ENCODE results near the gene WIPF1.
A peak's percentile ranks its signal among the peaks of the same experiment; 100 is the strongest.

WIPF1 gene

DNA sequence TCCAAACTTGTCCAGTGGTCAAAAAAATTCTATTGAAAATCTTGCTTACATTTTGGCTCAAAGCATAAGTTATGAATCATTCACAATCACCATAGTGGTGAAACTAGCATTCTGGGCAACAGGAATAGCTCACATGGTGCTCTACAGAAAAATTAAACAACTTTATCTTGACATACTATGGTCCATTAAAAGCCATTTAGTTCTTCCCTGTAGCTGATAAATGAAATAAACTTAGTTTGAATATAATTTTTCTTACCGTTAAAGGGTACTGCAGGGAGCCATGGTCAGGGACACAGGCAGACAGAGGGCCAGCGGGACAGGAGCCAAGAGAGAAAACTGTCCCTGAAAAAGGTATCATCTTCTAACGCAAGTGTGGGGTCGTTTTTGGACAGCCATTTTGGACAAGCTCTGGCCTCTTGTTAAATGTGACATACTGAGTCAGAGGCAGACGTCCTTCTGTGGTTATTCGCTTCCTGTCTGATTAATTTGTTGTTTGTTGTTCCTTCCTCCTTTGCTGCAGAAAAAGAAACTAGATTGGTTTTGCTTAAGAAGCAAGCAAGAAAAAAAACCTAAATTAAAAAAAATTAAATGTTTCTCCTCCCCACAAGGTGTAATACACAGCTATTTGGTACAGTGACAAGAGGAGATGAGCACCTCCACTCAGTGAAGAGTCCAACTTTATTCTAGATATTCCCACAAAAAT, at the start of gene WIPF1:
TSS of gene WIPF1 (minus strand) at position 460 of the 703 bp plus-strand sequence. CDS start 12,231 bp downstream, outside the sequence.
- peak; percentile 83 for DNase-seq (ENCODE audit: low read depth)

GRCh38 chr2:174645296-174645695, 47.7 kb upstream of the WIPF1 start:
- no peak for DNase-seq (ENCODE audit: low read depth)

GRCh38 chr2:174644406-174644805, 46.8 kb upstream of the WIPF1 start:
- DNase-seq (ENCODE audit: low read depth): no peak

DNA sequence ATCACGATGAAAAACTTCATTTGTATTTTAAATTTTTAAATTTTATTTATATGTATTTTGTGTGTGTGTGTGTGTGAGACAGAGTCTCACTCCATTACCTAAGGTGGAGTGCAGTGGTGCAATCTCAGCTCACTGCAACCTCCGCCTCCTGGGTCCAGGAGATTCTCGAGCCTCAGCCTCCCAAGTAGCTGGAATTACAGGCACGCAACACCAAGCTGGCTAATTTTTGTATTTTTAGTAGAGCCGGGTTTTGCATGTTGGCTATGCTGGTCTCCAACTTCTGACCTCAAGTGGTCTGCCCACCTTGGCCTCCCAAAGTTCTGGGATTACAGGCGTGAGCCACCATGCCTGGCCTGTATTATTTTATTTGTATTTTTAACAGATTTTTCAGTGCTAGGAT, 45.8 kb upstream of the WIPF1 start:
- no peak for DNase-seq (ENCODE audit: low read depth)

DNA sequence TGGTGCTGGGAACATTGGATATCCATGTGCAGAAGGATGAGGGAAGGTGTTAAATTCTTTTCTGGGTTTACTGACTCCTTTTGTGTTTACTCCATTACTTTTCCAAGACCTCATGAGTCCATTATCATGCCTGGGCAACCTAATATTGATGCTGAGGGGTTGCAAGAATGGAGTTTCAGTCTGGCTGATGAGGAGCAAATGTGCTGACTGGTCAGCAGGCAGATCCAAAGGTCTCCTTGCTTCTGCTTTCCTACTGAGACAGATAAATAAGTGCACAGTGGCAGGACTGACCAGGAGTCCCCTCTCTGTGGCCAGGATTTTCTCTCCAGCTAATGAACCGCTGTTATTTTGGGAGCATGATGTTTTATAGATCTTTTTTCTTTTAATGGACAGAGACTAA, 43.6 kb upstream of the WIPF1 start:
- DNase-seq (ENCODE audit: low read depth): no peak

- no peak for DNase-seq (ENCODE audit: low read depth)
Observed at GRCh38 chr2:174636987-174637386, 39.4 kb upstream of the WIPF1 start.

DNA sequence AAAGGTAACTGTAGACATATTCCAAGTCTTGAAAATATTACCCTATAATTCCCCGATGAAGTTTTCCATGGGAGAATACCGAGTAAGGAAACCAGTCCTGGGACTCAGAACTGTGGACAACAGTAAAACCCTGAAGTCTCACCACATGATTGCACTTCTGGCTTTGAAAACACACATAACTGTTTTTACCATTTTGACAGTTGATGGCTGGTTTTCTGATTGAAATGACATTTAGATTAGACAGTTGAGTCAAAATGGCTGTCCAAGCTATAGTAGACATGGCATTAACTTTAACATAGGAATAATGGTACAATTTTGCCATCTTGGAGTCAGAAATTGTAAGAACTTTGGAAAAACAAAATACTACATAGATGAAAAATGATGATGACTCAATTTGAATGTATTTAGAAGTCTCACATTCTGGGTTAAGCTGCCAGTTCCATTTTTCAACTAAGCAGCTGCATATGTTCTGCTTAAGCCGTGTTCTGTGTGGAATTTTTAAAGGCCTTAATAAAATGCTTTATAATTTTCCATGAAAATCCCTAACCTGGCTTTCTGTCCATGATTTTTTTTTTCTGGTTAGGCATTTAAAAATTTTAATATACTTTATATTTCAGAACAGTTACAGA, 38.3 kb upstream of the WIPF1 start:
- DNase-seq (ENCODE audit: low read depth): peak; percentile 67

DNA sequence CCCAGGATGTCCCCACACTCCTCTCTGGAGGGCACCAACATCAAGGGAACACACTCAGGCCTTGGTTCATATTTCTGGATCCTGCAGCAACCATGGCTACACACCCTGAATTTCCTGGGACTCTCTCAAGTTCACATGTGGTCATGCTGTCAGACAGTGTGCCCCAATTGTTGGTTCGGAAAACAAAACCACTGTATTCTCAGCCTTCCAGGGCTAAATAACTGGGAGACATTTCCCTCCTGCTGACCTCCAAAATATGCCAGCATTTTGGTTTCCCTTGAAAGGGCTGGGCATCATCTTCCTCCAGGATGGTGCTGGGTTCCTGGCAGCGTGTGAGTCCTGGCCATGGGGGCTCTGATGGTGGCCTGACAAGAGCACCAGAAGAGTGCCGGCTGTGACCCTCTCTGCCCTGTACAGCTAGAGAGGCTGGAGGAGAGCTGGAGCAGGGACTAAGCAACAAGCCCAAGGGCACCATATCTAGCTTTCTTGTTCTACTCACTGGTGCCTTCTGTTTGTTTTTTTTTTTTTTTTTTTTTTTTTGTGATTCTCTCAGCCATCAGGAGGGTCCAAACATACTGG, 37.5 kb upstream of the WIPF1 start:
- DNase-seq (ENCODE audit: low read depth): no peak

DNA sequence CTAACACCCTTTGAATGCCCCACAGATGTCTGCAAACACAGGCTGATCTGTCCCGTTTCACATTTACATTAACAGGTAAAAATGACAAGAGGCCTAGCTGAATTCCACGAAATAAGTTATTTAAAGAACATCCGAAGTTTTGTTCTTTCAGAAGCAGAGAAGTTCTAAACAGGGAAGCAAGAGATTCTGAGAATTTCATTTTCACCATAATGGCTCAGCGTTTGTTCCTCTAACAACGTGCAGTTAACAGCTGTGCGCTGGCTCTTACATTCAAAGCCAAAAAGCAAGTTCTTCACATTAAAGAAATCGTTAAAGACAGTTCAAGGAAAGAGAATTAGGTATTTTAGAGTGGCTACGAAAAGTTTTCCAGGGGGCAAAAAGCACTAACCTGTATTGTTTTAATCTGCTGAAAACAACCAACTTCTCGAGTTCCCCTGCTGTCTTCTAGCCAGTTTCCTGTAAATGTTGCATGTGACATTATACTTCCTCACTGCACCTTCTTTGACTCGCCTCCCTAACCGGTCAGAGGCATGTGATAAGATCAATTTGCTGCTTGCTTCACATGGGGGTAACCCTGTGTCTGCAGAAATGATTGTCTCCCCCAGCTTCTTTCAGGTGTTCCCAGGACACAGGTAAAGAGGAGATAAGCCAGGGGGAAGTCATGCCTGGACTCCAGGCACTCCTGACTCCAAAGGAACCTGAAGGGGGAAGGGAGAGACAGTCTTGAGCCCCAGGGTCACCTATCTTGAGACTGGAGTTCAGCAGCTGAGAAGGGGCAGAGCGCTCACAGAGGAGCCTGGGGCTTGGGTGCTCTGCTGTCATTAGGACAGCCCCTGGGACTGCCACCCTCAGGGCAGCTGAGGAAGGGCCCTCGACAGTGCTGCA, 36.8 kb upstream of the WIPF1 start:
- no peak for DNase-seq (ENCODE audit: low read depth)

GRCh38 chr2:174633623-174633930, 36.0 kb upstream of the WIPF1 start:
- DNase-seq (ENCODE audit: low read depth): peak; percentile 18

DNA sequence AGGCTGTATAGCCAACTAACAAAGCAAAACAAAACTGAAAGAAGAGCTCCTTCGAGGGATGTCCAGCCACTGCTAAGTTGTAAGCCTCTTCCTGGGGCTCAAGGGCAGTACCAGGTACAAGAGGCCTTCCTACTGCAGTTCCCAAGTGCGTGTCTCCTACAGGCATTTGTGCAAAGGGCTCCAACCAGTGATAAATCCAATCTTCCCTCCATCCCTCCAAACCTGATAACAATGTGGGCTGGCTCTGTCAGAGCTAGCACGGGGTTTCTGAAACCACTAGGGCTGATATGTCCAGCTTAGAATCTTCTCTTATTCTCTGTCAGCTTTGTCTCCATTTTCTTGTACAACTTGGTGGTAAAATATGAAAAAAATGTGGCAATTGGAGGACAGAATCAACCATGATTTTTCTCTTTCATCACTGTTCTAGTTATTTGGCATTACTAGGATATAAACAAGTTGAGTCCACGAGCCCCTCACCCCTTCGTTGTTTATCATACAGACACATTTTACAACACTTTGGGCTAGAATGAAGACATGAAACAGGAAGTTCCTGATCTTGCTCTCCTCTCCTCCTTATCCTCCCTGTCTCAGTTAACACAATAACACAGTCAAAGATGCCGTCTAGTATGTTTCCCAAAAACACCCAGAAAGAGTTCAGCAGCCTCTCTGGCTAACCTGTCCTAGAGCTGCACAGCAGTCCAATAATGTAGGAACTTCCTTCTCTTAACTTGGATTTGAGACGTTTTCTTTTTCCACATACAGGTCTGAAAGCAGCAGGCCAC, 35.4 kb upstream of the WIPF1 start:
- DNase-seq (ENCODE audit: low read depth): peak; percentile 84

GRCh38 chr2:174631009-174631981, 33.7 kb upstream of the WIPF1 start:
- peak; percentile 88 for DNase-seq (ENCODE audit: low read depth)

GRCh38 chr2:174630107-174630506, 32.5 kb upstream of the WIPF1 start:
- peak; percentile 25 for DNase-seq (ENCODE audit: low read depth)

GRCh38 chr2:174629506-174629905, 31.9 kb upstream of the WIPF1 start:
- DNase-seq (ENCODE audit: low read depth): no peak

DNA sequence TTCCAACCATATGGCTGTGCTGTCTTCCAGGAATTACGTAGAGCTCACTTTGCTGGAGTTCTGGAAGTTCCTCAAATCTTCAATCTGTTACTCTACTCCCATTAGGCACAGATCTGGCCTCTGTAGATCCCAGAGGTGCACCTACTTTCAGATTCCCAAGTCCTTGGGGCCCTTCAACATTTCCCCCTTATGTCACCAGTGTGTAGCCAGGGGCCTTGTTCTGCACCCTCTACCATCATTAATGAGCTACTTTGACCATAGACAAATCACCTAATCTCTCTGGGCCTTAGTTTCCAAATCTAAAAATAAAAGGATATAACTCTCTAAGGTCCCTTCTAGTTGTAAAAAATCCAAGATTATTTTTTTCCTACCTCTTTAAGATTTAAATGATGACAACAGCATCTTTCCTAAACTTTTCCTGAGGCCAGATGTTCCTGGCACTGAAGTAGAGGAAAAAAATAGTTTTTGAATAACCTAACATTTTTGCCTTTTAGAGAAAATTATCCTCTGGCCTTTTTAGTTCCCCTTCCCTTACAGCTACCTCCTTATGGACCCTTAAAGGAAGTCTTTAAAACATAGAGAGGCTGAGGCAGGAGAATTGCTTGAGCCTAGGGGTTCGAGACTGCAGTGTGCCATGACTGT, 31.0 kb upstream of the WIPF1 start:
- DNase-seq (ENCODE audit: low read depth): no peak

GRCh38 chr2:174627216-174627615, 29.6 kb upstream of the WIPF1 start:
- DNase-seq (ENCODE audit: low read depth): no peak

DNA sequence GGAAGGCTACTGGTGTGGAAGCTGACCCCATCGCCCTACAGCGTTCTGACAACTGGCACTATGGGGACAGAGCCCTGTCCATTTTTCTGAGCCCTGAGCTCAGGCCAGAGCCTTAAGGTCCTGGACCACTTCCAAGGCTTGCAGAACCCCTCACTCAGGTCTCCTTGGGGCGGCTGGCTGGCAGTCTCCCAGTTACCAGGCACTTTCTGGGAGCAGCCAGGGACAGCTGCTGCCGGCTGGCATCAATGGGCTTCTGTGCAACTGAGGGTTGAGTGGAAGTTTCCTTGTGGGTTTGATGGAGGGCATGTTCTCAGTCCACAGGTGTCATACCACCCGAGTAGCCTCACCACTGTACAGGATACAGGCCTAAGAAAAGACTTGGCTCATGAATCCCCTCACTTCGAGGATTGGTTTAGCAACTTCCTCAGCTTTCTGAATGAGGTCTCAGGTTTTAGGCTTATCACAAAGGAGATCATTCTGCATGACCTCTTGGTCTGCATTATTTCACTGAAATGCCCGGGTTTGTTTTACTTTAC, 27.4 kb upstream of the WIPF1 start:
- DNase-seq (ENCODE audit: low read depth): no peak

DNA sequence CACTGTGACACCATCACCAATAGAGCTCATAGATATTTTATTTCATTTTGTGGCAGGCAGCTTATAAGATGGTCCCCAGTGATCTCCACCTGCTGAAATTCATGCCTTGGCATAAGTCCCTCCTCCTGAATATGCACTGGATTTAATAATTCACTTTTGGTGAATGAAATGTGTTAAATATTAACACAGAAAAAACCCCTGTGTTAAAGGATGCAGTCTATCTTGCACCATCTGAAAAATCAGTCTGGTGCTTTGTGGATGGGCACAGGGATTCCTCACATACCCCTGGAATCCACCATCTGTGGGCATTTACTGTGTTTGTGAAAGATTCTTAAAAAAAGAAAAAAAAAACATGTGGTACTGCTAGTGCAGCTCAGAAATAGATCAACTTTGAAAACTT, 26.1 kb upstream of the WIPF1 start:
- no peak for DNase-seq (ENCODE audit: low read depth)

DNA sequence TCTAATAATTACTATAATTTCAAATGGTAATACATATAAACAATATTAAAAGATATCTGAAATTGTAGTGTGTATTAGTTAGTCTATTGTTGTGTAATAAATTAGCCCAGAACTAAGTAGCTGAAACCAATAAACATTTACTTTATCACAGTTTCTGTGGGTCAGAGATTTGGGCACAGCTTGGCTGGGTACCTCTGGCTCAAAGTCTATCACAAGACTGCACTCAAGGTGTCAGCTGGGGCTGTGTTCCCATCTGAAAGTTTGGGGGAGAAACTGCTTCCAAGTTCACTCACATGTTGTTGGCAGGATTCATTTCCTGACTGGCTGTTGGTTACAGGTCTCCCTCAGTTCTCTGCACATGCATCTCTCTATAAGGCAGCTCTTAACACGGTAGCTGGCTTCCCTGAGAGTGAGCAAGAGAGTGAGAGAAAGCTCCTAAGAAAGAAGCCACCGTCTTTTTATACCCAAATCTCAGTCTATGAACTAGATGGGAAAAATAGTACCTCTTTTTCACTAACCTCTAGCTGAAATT, 25.6 kb upstream of the WIPF1 start:
- no peak for DNase-seq (ENCODE audit: low read depth)

DNA sequence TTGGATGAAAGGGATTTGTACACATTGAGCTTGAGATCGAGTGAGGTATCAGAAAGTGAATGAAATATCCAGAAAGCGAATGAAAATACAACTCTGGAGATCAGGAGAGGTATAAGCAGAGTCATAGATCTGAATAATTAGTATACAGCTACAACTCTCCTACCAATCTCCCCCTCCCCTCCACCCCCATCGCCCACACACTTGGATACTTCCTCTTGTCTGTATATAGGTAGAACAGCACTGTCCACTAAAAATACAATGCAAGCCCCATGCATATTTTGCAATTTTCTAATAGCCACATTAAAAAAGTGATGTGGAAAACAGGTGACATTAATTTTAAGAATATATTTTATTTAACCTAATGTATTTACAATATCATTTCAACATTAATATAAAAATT, 23.7 kb upstream of the WIPF1 start:
- DNase-seq (ENCODE audit: low read depth): no peak
